K562 (cell line): ENCODE results near the gene CDC5L. TPM values are rescaled to one million over a fixed set of nuclear protein-coding genes. Genes with fewer than 3 reads are reported as not detected.

ENCODE experiments used
- ATAC-seq: fragments of 200-7000 bp; cut with Tn5 transposase; 3 replicates; pipeline ENCODE4 v1.9.1; 2020; ENCODE audit warnings: moderate library complexity
- BruUV-seq: library from RNA; stranded (reverse); fragments of 400-500 nt; replicated peaks from 2 replicates; lab custom pipeline; 2021; lab: Mats Ljungman, UMichigan
- CTCF ChIA-PET: fragments of 300-600 bp; formaldehyde crosslinking; extraction: SDS; loops from one replicate; lab custom pipeline; 2021; ENCODE audit warnings: low intra/inter-chr PET ratio; lab: Yijun Ruan, JAX
- POLR2A ChIA-PET: fragments of 300-600, 350-650 bp; sonication (Branson Sonifier 250); formaldehyde crosslinking; extraction: SDS; loops from one replicate; lab custom pipeline; 2021; ENCODE audit warnings: antibody characterized with exemption, inconsistent platforms; lab: Yijun Ruan, JAX
- DNase-seq, 4 experiments: peaks; one replicate each; pipeline versions ENCODE4 v3.0.0 to v3.0.0-alpha.2; 2011 to 2018; ENCODE audit warnings: low spot score in 3 of 4, mixed read lengths in 3 of 4; ENCODE audit errors: extremely low read depth in 1 of 4
- FAIRE-seq: peaks from 2 replicates; lab custom pipeline; 2011; peaks lifted over from hg19 to GRCh38; lab: Jason Lieb, UNC
- H2AFZ ChIP-seq: 2 replicates; pipeline ENCODE4 v1.6.0; 2011; ENCODE audit warnings: low read depth, low read length, control low read depth, inconsistent platforms
- H3K27ac ChIP-seq: fragments of 200-600 bp; 3 replicates; pipeline ENCODE4 v1.8.0; 2011; ENCODE audit warnings: low read depth, mild to moderate bottlenecking, control low read depth, inconsistent platforms, low read length, moderate library complexity, mixed read lengths; ENCODE audit errors: extremely low read depth
- H3K27me3 ChIP-seq, 2 experiments: fragments of 300-600 bp in 1 of 2; 2 replicates in 1 of 2; 3 replicates in 1 of 2; pipeline versions ENCODE4 v1.6.0 to v1.8.0; 2011; ENCODE audit warnings: inconsistent platforms in 2 of 2, low read length in 2 of 2, mild to moderate bottlenecking in 1 of 2, mixed read lengths in 1 of 2, moderate library complexity in 1 of 2; ENCODE audit not compliant: control insufficient read depth in 2 of 2, insufficient read depth in 2 of 2
- H3K36me3 ChIP-seq: fragments of 300-600 bp; 3 replicates; pipeline ENCODE4 v1.8.0; 2011; ENCODE audit warnings: mild to moderate bottlenecking, low read length, inconsistent platforms; ENCODE audit not compliant: control insufficient read depth, insufficient read depth
- H3K4me1 ChIP-seq, 2 experiments: fragments of 200-600 bp in 1 of 2; replicated peaks in 1 of 2; 2 replicates in 1 of 2; 3 replicates in 1 of 2; pipeline versions ENCODE4 v1.5.1 to v1.8.0; 2011; ENCODE audit warnings: inconsistent platforms in 2 of 2, low read length in 2 of 2, mild to moderate bottlenecking in 1 of 2, mixed read lengths in 1 of 2, moderate library complexity in 1 of 2; ENCODE audit not compliant: control insufficient read depth in 2 of 2, insufficient read depth in 2 of 2
- H3K4me2 ChIP-seq: 2 replicates; pipeline ENCODE4 v1.6.1; 2011; ENCODE audit warnings: low read length, control low read depth, inconsistent platforms, mixed read lengths; ENCODE audit not compliant: insufficient read depth
- H3K4me3 ChIP-seq: fragments of 200-600 bp; sonication (generic), shearing (Covaris generic); 2 replicates; pipeline ENCODE4 v1.5.1; 2016; ENCODE audit warnings: control low read depth, inconsistent platforms
- H3K79me2 ChIP-seq: fragments of 200-600 bp; 3 replicates; pipeline ENCODE4 v1.8.0; 2011; ENCODE audit warnings: low read length, inconsistent platforms; ENCODE audit not compliant: control insufficient read depth, insufficient read depth
- H3K9ac ChIP-seq, 2 experiments: 2 replicates each; pipeline versions ENCODE4 v1.6.0 to v1.6.1; 2011; ENCODE audit warnings: low read depth in 2 of 2, low read length in 2 of 2, control low read depth in 1 of 2, inconsistent platforms in 1 of 2, mild to moderate bottlenecking in 1 of 2, mixed read lengths in 1 of 2; ENCODE audit not compliant: insufficient read depth in 1 of 2
- H3K9me1 ChIP-seq: one replicate; pipeline ENCODE4 v1.6.0; 2011; ENCODE audit warnings: inconsistent platforms, mild to moderate bottlenecking, low read length, moderate library complexity; ENCODE audit not compliant: control insufficient read depth, insufficient read depth
- H3K9me3 ChIP-seq: replicated peaks from 2 replicates; pipeline ENCODE4 v1.5.1; 2011; ENCODE audit warnings: low read depth, low read length, inconsistent platforms; ENCODE audit not compliant: control insufficient read depth, insufficient read depth
- H4K20me1 ChIP-seq: replicated peaks from 2 replicates; pipeline ENCODE4 v1.6.1; 2011; ENCODE audit warnings: low read length, inconsistent platforms, mixed read lengths; ENCODE audit not compliant: control insufficient read depth, insufficient read depth
- GTF2A2 ChIP-seq: IDR thresholded peaks from 2 replicates; pipeline ENCODE4 v1.6.1; 2016; ENCODE audit warnings: mild to moderate bottlenecking, missing genetic modification characterization, missing compliant biosample characterization
- HDAC1 ChIP-seq, 2 experiments: fragments of 450-650 bp; IDR thresholded peaks; 2 replicates each; pipeline ENCODE4 v1.6.1; 2016 to 2017; ENCODE audit warnings: inconsistent platforms in 1 of 2, mild to moderate bottlenecking in 1 of 2, moderate library complexity in 1 of 2
- IRF2 ChIP-seq: sonication (generic); formaldehyde crosslinking; IDR thresholded peaks from 2 replicates; pipeline ENCODE4 v1.8.1; 2022; ENCODE audit warnings: mild to moderate bottlenecking, missing genetic modification reagents
- MAFF ChIP-seq: IDR thresholded peaks from 2 replicates; pipeline ENCODE4 v1.6.1; 2012; ENCODE audit warnings: low read length, improper control_type of control experiment
- PHTF2 ChIP-seq: fragments of 250-450 bp; sonication (Bioruptor Pico); IDR thresholded peaks from 2 replicates; pipeline ENCODE4 v1.5.0; 2021; ENCODE audit warnings: mild to moderate bottlenecking
- POLR2AphosphoS5 ChIP-seq: IDR thresholded peaks from 2 replicates; pipeline ENCODE4 v1.6.1; 2011; ENCODE audit warnings: mild to moderate bottlenecking, low read depth, low read length, moderate library complexity; ENCODE audit not compliant: control insufficient read depth, insufficient read depth
- SNIP1 ChIP-seq: fragments of 450-650 bp; IDR thresholded peaks from 2 replicates; pipeline ENCODE4 v1.7.1; 2017; ENCODE audit warnings: low read depth, mild to moderate bottlenecking
- ZNF146 ChIP-seq: IDR thresholded peaks from one replicate; pipeline ENCODE4 v1.6.1; 2018; ENCODE audit warnings: missing compliant biosample characterization; ENCODE audit not compliant: unreplicated experiment
- ZNF277 ChIP-seq: fragments of 250-450 bp; sonication (Bioruptor Pico); IDR thresholded peaks from 2 replicates; pipeline ENCODE4 v1.8.0; 2022; ENCODE audit warnings: inconsistent platforms, mild to moderate bottlenecking, moderate library complexity, borderline replicate concordance
- whole genome bisulfite sequencing: fragments of 100-300 bp; shearing (Covaris generic); methylation state at CpG from one replicate; pipeline ENCODE4 v1.1.6; 2016; ENCODE audit warnings: low coverage, mixed read lengths; ENCODE audit not compliant: insufficient coverage; ENCODE audit errors: missing lambda C conversion rate; 5-methylcytosine and 5-hydroxymethylcytosine counted together
- in situ Hi-C: fragments of 300-500 bp; cut with MboI; formaldehyde crosslinking; loops from 4 replicates; pipeline ENCODE4 v1.15.0; 2018; ENCODE audit warnings: inconsistent platforms, mixed read lengths
- intact Hi-C: fragments of 100-400 bp; cut with micrococcal nuclease; formaldehyde crosslinking; loops from 2 replicates; pipeline ENCODE4 v1.14.2; 2022
- polyA plus RNA-seq, 8 experiments: library from polyadenylated mRNA; depleted of rRNA in 4 of 8; stranded (reverse) in 5 of 8; unstranded in 3 of 8; fragments of >200 nt; fragmentation: Nextera tagmentation in 2 of 8; fragmentation: Illumina TruSeq in 1 of 8; extraction: Ambion mirVana in 2 of 8; extraction: Trizol in 1 of 8; gene quantifications; 2 replicates each; pipeline versions ENCODE4 v1.2.1 to v1.2.3, GENCODE V29; 2011 to 2014; ENCODE audit warnings: inconsistent platforms in 1 of 8, missing spikeins in 1 of 8
- total RNA-seq, 7 experiments: library from RNA; depleted of rRNA in 6 of 7; stranded (reverse); fragments of >200 nt in 6 of 7; fragmentation: Illumina TruSeq in 2 of 7; extraction: Trizol in 2 of 7; gene quantifications; 2 replicates each; pipeline versions ENCODE4 v1.2.1 to v1.2.3, GENCODE V29; 2011 to 2021; ENCODE audit warnings: low replicate concordance in 1 of 7
- TF ChIP-seq, protein P1 (sequence below): fragments of 250-450 bp; sonication (Bioruptor Pico); IDR thresholded peaks from 2 replicates; pipeline ENCODE4 v1.5.0; 2020; ENCODE audit warnings: mild to moderate bottlenecking, borderline replicate concordance

Gene CDC5L
- total and polyA plus RNA-seq, 9 of the 15 experiments (the other 6 are each of a cell fraction or from before 2014, with no cell fraction given) = 22.3 to 44.2 (median 30.8) TPM

GRCh38 chr6:44453146-44453545 lies 65.6 kb downstream of the CDC5L start:
- H3K4me1 ChIP-seq = peaks cover 8 to 18% of the 10 kb centered on the region in 2 experiments; a peak in 4 of 5 replicates
- TF ChIP-seq SNIP1 (no peak), POLR2AphosphoS5 (no peak), PHTF2 (CRISPR knock-in tag) (no peak), ZNF277 (no peak), GTF2A2 (no peak), ZNF146 (CRISPR knock-in tag) (no peak), IRF2 (CRISPR knock-in tag) (no peak), HDAC1 (IDR thresholded peaks at IDR 0.05) (no peak), MAFF (no peak)
- TF ChIP-seq, protein P1, sequence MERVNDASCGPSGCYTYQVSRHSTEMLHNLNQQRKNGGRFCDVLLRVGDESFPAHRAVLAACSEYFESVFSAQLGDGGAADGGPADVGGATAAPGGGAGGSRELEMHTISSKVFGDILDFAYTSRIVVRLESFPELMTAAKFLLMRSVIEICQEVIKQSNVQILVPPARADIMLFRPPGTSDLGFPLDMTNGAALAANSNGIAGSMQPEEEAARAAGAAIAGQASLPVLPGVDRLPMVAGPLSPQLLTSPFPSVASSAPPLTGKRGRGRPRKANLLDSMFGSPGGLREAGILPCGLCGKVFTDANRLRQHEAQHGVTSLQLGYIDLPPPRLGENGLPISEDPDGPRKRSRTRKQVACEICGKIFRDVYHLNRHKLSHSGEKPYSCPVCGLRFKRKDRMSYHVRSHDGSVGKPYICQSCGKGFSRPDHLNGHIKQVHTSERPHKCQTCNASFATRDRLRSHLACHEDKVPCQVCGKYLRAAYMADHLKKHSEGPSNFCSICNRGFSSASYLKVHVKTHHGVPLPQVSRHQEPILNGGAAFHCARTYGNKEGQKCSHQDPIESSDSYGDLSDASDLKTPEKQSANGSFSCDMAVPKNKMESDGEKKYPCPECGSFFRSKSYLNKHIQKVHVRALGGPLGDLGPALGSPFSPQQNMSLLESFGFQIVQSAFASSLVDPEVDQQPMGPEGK (CRISPR knock-in tag) = no peak
- H3K36me3 ChIP-seq = peaks cover 15% of the 10 kb centered on the region; the same call in 1 of the 3 replicates
- no peaks in the 10 kb centered on the region for H3K9me3 ChIP-seq
- no peak for ATAC-seq
- H4K20me1 ChIP-seq = no peaks in the 10 kb centered on the region
- no peaks in the 10 kb centered on the region for H3K79me2 ChIP-seq
- H3K27me3 ChIP-seq = no peaks in the 10 kb centered on the region; a peak in 1 of 5 replicates
- no peak overlapping the region for H3K4me3 ChIP-seq
- DNase-seq = no peak
- no peak overlapping the region for H3K4me2 ChIP-seq
- no peak overlapping the region for H3K9ac ChIP-seq
- H3K27ac ChIP-seq = no peak overlapping the region
- ChIA-PET POLR2A (interaction anchor here (0.7 to 1.9 kb wide), 5 partner anchors 9 to 198 kb away, joined by 3 to 7 read pairs (median 3); no protein-coding TSS in a partner anchor), CTCF (no interaction called here)
- WGBS = 64% methylated on average over 1 of the region's 1 CpG
- no peak overlapping the region for H2AFZ ChIP-seq
- intact Hi-C loops = no loop called here
- FAIRE-seq = no peak
- BruUV-seq = no TSS peak
- in situ Hi-C loops = no loop called here
- no peaks in the 10 kb centered on the region for H3K9me1 ChIP-seq
